Colonic mucosa (tissue), 4 donors: ENCODE measurements around the gene ATP1A3. TPM values are rescaled to one million over a fixed set of nuclear protein-coding genes. Genes with fewer than 3 reads are reported as not detected.

Experiments used
- DNase-seq: peaks from one replicate; pipeline ENCODE4 v3.0.0-alpha.2; 2020
- H3K27ac ChIP-seq: fragments of 200-600 bp; one replicate; pipeline ENCODE4 v1.8.0; 2021
- H3K27me3 ChIP-seq: fragments of 200-600 bp; one replicate; pipeline ENCODE4 v1.8.0; 2021
- H3K36me3 ChIP-seq: fragments of 200-600 bp; one replicate; pipeline ENCODE4 v1.8.0; 2021
- H3K4me1 ChIP-seq: fragments of 200-600 bp; one replicate; pipeline ENCODE4 v1.8.0; 2021; ENCODE audit warnings: mild to moderate bottlenecking
- H3K4me3 ChIP-seq: fragments of 200-600 bp; one replicate; pipeline ENCODE4 v1.8.0; 2021
- H3K9ac ChIP-seq, 2 donors: one replicate each; pipeline ENCODE4 v1.7.0; 2013; ENCODE audit warnings: control low read depth in 2 of 2, low read depth in 2 of 2, low read length in 2 of 2
- H3K9me3 ChIP-seq: fragments of 200-600 bp; one replicate; pipeline ENCODE4 v1.8.0; 2021
- CTCF ChIP-seq: fragments of 200-600 bp; IDR thresholded peaks from one replicate; pipeline ENCODE4 v1.8.0; 2022; ENCODE audit warnings: antibody characterized with exemption, mild to moderate bottlenecking
- intact Hi-C: fragments of 100-400 bp; cut with DNase I; formaldehyde crosslinking; loops from one replicate; pipeline ENCODE4 v1.14.1; 2022
- total RNA-seq, 2 donors: library from RNA; stranded (reverse); fragmentation: NEBNext Ultra II Directional in 1 of 2; extraction: Animal tissue kit (Norgen Biotek cat#: 25700) in 1 of 2; gene quantifications; one replicate each; pipeline ENCODE4 v1.2.1, GENCODE V29; 2021
- donor health status: healthy.
- donor health status: DM: no; HTN: no; CAD: no.
- donor health status: DM: no; HTN: no; CAD: no.

The ATP1A3 gene
- total RNA-seq, 2 donors from 2014 or later = 0.35 to 1.9 TPM

GRCh38 chr19:41969772-41970458, 24.1 kb downstream of the ATP1A3 start:
- Histone ChIP-seq H3K27ac (no peak overlapping the region), H3K4me3 (no peak overlapping the region), H3K4me1 (no peaks in the 10 kb centered on the region), H3K27me3 (no peaks in the 10 kb centered on the region), H3K9ac (no peak overlapping the region), H3K9me3 (no peaks in the 10 kb centered on the region), H3K36me3 (no peaks in the 10 kb centered on the region)
- DNase-seq = no peak
- intact Hi-C loops = no loop called here
- no peak for TF ChIP-seq CTCF

GRCh38 chr19:41968751-41969595, 25.1 kb downstream of the ATP1A3 start:
- H3K9ac ChIP-seq = no peak overlapping the region
- no peaks in the 10 kb centered on the region for H3K4me1 ChIP-seq
- H3K4me3 ChIP-seq = no peak overlapping the region
- H3K27ac ChIP-seq = no peak overlapping the region
- intact Hi-C loops = no loop called here
- H3K27me3 ChIP-seq = no peaks in the 10 kb centered on the region
- TF ChIP-seq CTCF = no peak
- DNase-seq = no peak
- no peaks in the 10 kb centered on the region for H3K9me3 ChIP-seq
- H3K36me3 ChIP-seq = no peaks in the 10 kb centered on the region

DNA sequence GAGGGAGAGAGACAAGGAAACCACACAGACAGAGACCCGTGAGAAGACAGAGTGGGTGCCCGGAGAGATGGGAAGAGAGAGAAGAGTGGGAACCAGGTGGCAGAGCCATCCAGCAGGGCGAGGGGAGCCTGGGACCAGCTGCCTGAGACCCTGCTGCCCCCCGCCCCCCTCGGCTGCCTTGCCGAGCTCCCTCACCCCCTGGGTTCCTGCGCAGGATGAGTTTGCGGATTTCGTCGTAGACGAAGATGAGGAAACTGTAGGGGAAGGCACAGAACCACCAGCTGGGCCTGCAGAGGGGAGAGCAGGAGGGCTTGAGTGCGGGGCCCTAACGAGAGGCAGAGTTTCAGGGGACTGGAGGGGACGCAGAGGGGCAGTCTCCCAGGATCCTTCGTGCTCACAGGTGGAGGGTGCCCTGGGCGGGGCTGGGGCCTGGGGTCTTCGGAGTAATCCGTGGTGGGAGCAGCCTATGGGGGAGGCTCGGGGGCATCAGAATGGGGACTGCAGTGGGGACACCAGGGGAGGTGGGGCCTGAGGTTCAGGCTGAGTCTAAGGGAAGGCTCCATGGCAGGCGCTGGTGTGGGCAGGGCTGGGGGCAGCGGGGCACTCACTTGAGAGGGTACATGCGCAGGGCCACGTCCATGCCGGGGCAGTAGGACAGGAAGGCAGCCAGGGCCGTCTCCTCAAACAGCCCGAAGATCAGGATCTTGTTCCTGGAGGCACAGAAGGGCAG, 26.8 kb downstream of the ATP1A3 start:
- H3K27ac ChIP-seq = no peak overlapping the region
- no peaks in the 10 kb centered on the region for H3K36me3 ChIP-seq
- DNase-seq = no peak
- H3K9me3 ChIP-seq = no peaks in the 10 kb centered on the region
- TF ChIP-seq CTCF = no peak
- no peak overlapping the region for H3K9ac ChIP-seq
- intact Hi-C loops = no loop called here
- H3K4me3 ChIP-seq = no peak overlapping the region
- H3K27me3 ChIP-seq = no peaks in the 10 kb centered on the region
- H3K4me1 ChIP-seq = no peaks in the 10 kb centered on the region

- Histone ChIP-seq H3K36me3 (no peaks in the 10 kb centered on the region), H3K9me3 (no peaks in the 10 kb centered on the region), H3K27me3 (no peaks in the 10 kb centered on the region), H3K9ac (no peak overlapping the region), H3K4me3 (no peak overlapping the region), H3K4me1 (no peaks in the 10 kb centered on the region), H3K27ac (no peak overlapping the region)
- intact Hi-C loops = no loop called here
- no peak for TF ChIP-seq CTCF
- DNase-seq = no peak
Observed at GRCh38 chr19:41965106-41965505, 28.9 kb downstream of the ATP1A3 start.

- TF ChIP-seq CTCF = no peak
- Histone ChIP-seq H3K27me3 (no peaks in the 10 kb centered on the region), H3K9ac (no peak overlapping the region), H3K9me3 (no peaks in the 10 kb centered on the region), H3K4me3 (no peak overlapping the region), H3K4me1 (peaks cover 4% of the 10 kb centered on the region), H3K36me3 (no peaks in the 10 kb centered on the region), H3K27ac (no peak overlapping the region)
- no peak for DNase-seq
- intact Hi-C loops = no loop called here
Observed at GRCh38 chr19:41960973-41961372, 33.1 kb downstream of the ATP1A3 start.
